ENCODE measurements around the gene ADORA3.
A peak's percentile ranks its signal among the peaks of the same experiment; 100 is the strongest.

ADORA3 gene

GRCh38 chr1:111497592-111497991 is 5.8 kb downstream of the ADORA3 start:
- H3K27me3 ChIP-seq (ENCODE audit: insufficient read depth, low read depth), result no peaks in the 10 kb centered on the region
- H3K36me3 ChIP-seq (ENCODE audit: insufficient read depth), result no peaks in the 10 kb centered on the region
- H3K4me2 ChIP-seq, result peak overlapping the region; percentile 54; the same call in 1 of the 2 replicates
- no peak overlapping the region for H3K9ac ChIP-seq
- no peaks in the 10 kb centered on the region for H4K20me1 ChIP-seq (ENCODE audit: insufficient read depth)
- H2AFZ ChIP-seq (ENCODE audit: low read depth), result no peak overlapping the region
- no peaks in the 10 kb centered on the region for H3K79me2 ChIP-seq (ENCODE audit: insufficient read depth, low read depth)
- no peak for TF ChIP-seq CTCF (conservative IDR thresholded peaks at IDR 0.05; ENCODE audit: low read depth, low read length)
- no peak overlapping the region for H3K27ac ChIP-seq
- no peak overlapping the region for H3K4me3 ChIP-seq (IDR thresholded peaks at IDR 0.05; ENCODE audit: insufficient read depth, low read depth, low read length)
- peaks cover 36% of the 10 kb centered on the region for H3K4me1 ChIP-seq (ENCODE audit: low read depth, poor library complexity, severe bottlenecking)

GRCh38 chr1:111496398-111496797 is 7.0 kb downstream of the ADORA3 start:
- Histone ChIP-seq H3K27ac (peak overlapping the region; percentile 39), H3K9ac (peak overlapping the region; percentile 3; the same call in 1 of the 2 replicates), H4K20me1 (ENCODE audit: insufficient read depth) (no peaks in the 10 kb centered on the region), H3K4me2 (peak overlapping the region; percentile 61), H3K36me3 (ENCODE audit: insufficient read depth) (no peaks in the 10 kb centered on the region), H3K79me2 (ENCODE audit: insufficient read depth, low read depth) (no peaks in the 10 kb centered on the region), H3K4me1 (ENCODE audit: low read depth, poor library complexity, severe bottlenecking) (peaks cover 36% of the 10 kb centered on the region), H2AFZ (ENCODE audit: low read depth) (no peak overlapping the region), H3K4me3 (IDR thresholded peaks at IDR 0.05; ENCODE audit: insufficient read depth, low read depth, low read length) (no peak overlapping the region), H3K27me3 (ENCODE audit: insufficient read depth, low read depth) (no peaks in the 10 kb centered on the region)
- TF ChIP-seq CTCF (conservative IDR thresholded peaks at IDR 0.05; ENCODE audit: low read depth, low read length), result no peak

- no peak overlapping the region for H3K27ac ChIP-seq
- peaks cover 10% of the 10 kb centered on the region for H3K4me1 ChIP-seq (ENCODE audit: low read depth, poor library complexity, severe bottlenecking)
- H3K36me3 ChIP-seq (ENCODE audit: insufficient read depth), result no peaks in the 10 kb centered on the region
- TF ChIP-seq CTCF (conservative IDR thresholded peaks at IDR 0.05; ENCODE audit: low read depth, low read length), result no peak
- H3K9ac ChIP-seq, result no peak overlapping the region
- no peaks in the 10 kb centered on the region for H3K79me2 ChIP-seq (ENCODE audit: insufficient read depth, low read depth)
- no peak overlapping the region for H3K4me2 ChIP-seq
- no peak overlapping the region for H2AFZ ChIP-seq (ENCODE audit: low read depth)
- no peak overlapping the region for H3K4me3 ChIP-seq (IDR thresholded peaks at IDR 0.05; ENCODE audit: insufficient read depth, low read depth, low read length)
- H4K20me1 ChIP-seq (ENCODE audit: insufficient read depth), result no peaks in the 10 kb centered on the region
- H3K27me3 ChIP-seq (ENCODE audit: insufficient read depth, low read depth), result no peaks in the 10 kb centered on the region
These were observed 12.4 kb downstream of the ADORA3 start for GRCh38 chr1:111491070-111491469.

GRCh38 chr1:111490220-111490619 is 13.2 kb downstream of the ADORA3 start:
- H2AFZ ChIP-seq (ENCODE audit: low read depth), result no peak overlapping the region
- no peaks in the 10 kb centered on the region for H4K20me1 ChIP-seq (ENCODE audit: insufficient read depth)
- no peak for TF ChIP-seq CTCF (conservative IDR thresholded peaks at IDR 0.05; ENCODE audit: low read depth, low read length)
- no peak overlapping the region for H3K4me2 ChIP-seq
- H3K27me3 ChIP-seq (ENCODE audit: insufficient read depth, low read depth), result no peaks in the 10 kb centered on the region
- no peaks in the 10 kb centered on the region for H3K79me2 ChIP-seq (ENCODE audit: insufficient read depth, low read depth)
- H3K4me3 ChIP-seq (IDR thresholded peaks at IDR 0.05; ENCODE audit: insufficient read depth, low read depth, low read length), result no peak overlapping the region
- no peak overlapping the region for H3K27ac ChIP-seq
- no peak overlapping the region for H3K9ac ChIP-seq
- peaks cover 2% of the 10 kb centered on the region for H3K4me1 ChIP-seq (ENCODE audit: low read depth, poor library complexity, severe bottlenecking)
- no peaks in the 10 kb centered on the region for H3K36me3 ChIP-seq (ENCODE audit: insufficient read depth)

Measured in KMS-11 (cell line).